Epithelial cell of proximal tubule (primary cell): ENCODE data around the gene MSH3. TPM values are rescaled to one million over a fixed set of nuclear protein-coding genes. Genes with fewer than 3 reads are reported as not detected.
"Not testable (repeated sequence)": the region's sequence is repeated elsewhere in the genome, so short reads cannot be mapped to it uniquely, and the experiment has no call there.

Experiments used
- DNase-seq: peaks from one replicate; pipeline ENCODE4 v3.0.0-alpha.2; 2011; ENCODE audit warnings: low read depth
- H3K4me3 ChIP-seq: 2 replicates; pipeline ENCODE4 v1.5.1; 2011; ENCODE audit warnings: low read depth, mild to moderate bottlenecking, low read length
- total RNA-seq: library from RNA; depleted of rRNA; stranded (reverse); fragments of >200 nt; gene quantifications from 2 replicates; pipeline ENCODE4 v1.2.3, GENCODE V29; 2015
- TF ChIP-seq, protein P1 (sequence below): conservative IDR thresholded peaks from 2 replicates; pipeline ENCODE4 v1.5.1; 2012; ENCODE audit warnings: low read depth, mild to moderate bottlenecking, low read length

Gene MSH3
- total RNA-seq, 1 donor from 2014 or later, result 8.8 TPM

DNA sequence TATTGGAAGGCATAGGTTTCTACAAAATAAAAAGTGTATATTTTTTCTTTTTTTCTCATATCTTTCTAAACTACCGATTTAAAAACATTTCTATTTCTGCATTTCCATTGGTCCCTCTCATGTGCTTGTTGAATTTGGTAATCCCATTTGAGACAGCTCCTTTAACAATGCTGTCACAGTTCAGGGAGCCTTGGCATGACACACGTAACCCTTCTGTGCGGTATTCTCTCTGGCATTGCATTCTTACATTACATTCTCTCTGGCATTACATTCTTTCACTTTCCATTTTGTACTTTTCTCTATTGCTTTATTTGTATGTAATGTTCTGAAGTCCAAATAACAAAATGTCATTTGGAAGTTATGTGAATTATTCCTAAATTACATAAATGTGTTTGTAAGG is 155.0 kb downstream of the MSH3 start:
- peak; percentile 64 for DNase-seq
- TF ChIP-seq, protein P1, sequence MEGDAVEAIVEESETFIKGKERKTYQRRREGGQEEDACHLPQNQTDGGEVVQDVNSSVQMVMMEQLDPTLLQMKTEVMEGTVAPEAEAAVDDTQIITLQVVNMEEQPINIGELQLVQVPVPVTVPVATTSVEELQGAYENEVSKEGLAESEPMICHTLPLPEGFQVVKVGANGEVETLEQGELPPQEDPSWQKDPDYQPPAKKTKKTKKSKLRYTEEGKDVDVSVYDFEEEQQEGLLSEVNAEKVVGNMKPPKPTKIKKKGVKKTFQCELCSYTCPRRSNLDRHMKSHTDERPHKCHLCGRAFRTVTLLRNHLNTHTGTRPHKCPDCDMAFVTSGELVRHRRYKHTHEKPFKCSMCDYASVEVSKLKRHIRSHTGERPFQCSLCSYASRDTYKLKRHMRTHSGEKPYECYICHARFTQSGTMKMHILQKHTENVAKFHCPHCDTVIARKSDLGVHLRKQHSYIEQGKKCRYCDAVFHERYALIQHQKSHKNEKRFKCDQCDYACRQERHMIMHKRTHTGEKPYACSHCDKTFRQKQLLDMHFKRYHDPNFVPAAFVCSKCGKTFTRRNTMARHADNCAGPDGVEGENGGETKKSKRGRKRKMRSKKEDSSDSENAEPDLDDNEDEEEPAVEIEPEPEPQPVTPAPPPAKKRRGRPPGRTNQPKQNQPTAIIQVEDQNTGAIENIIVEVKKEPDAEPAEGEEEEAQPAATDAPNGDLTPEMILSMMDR, result no peak
- no peak overlapping the region for H3K4me3 ChIP-seq

GRCh38 chr5:80810425-80810824 is 156.0 kb downstream of the MSH3 start:
- no peak for DNase-seq
- TF ChIP-seq, protein P1, result no peak
- H3K4me3 ChIP-seq, result no peak overlapping the region

- H3K4me3 ChIP-seq, result no peak overlapping the region
- DNase-seq, result no peak
- TF ChIP-seq, protein P1, result no peak
Observed at GRCh38 chr5:80816590-80816989, 162.1 kb downstream of the MSH3 start.

DNA sequence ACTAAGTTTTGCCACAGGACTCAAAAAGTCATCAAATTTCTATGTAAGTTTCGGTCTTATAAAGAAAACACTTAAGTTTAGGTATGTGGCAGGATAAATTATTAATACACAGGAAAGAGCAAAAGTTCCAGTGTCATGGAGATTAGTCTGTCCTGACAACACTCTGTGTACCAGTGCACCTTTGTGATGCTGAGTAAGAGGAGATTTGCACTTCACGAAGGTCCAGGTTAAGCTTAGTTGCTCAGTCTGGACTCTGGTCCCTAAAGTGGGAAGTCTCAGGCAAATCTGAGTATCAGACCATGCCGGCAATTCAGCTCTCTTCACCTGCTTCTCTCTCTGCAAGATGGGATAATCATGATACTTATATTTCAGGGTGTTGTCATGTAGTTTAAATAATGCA is 166.2 kb downstream of the MSH3 start:
- TF ChIP-seq, protein P1, result no peak
- DNase-seq, result no peak

DNA sequence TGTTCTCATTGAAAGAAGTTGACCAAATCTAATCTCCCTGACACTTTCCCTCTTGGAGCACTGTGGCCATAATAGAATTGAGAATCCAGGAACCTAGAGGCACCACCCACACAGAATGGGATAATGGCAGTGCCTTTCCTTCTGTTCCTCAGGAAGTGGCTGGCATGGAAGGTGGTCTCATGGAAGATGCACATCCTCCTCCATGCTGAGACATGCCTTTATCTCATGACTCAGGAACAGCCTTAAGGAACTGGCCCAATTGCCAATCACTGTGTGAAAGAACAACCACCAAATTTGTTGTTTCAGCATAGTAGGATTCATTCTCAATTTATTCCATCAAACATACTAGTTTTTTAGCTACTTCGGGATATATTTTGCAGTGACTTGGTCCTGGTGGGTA is 168.2 kb downstream of the MSH3 start:
- no peak overlapping the region for H3K4me3 ChIP-seq
- no peak for DNase-seq
- TF ChIP-seq, protein P1, result no peak

More for the DNA sequence above, 166.2 kb downstream of the MSH3 start:
- no peak overlapping the region for H3K4me3 ChIP-seq

- DNase-seq, H3K4me3 ChIP-seq: not testable (repeated sequence)
Observed at GRCh38 chr5:80824159-80824558, 169.7 kb downstream of the MSH3 start.

DNA sequence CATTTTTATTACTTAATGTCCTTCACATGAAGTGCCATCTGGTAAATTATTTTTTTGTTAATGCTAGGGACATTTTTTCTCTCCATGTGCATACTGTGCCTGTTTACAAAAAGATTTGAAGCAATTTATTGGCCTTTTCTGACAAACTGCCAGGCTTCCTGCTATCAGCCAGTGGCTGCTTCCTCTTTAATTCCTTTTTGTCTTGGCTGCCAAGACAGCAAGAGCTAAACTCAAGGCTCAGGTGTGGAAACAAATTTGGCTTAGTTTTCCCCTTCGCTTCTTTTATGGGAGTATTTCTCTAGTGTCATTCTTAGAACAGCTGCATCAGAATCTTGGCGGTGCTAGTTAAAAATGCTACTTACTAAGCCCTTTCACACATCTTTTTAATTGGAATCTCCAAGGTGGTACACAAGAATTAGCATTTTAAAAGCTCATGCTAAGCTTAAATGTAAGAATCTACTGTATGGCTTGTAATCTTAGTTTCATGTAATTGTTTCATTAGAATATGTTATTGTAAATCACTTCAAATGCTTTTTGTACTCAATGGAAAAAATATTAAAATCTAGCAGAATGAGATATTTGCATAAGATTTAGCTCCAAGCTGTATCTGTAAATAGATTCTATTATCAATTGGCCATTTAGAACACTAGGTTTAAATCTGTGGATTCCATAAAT is 171.5 kb downstream of the MSH3 start:
- TF ChIP-seq, protein P1, result no peak
- no peak for DNase-seq
- H3K4me3 ChIP-seq, result no peak overlapping the region
